ENCODE data around the gene JAZF1.

GRCh38 chr7:28181416-28181815 lies 821 bp upstream of the JAZF1 start:
- TF ChIP-seq, protein P1, sequence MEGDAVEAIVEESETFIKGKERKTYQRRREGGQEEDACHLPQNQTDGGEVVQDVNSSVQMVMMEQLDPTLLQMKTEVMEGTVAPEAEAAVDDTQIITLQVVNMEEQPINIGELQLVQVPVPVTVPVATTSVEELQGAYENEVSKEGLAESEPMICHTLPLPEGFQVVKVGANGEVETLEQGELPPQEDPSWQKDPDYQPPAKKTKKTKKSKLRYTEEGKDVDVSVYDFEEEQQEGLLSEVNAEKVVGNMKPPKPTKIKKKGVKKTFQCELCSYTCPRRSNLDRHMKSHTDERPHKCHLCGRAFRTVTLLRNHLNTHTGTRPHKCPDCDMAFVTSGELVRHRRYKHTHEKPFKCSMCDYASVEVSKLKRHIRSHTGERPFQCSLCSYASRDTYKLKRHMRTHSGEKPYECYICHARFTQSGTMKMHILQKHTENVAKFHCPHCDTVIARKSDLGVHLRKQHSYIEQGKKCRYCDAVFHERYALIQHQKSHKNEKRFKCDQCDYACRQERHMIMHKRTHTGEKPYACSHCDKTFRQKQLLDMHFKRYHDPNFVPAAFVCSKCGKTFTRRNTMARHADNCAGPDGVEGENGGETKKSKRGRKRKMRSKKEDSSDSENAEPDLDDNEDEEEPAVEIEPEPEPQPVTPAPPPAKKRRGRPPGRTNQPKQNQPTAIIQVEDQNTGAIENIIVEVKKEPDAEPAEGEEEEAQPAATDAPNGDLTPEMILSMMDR (IDR thresholded peaks at IDR 0.05): no peak
- no peak for TF ChIP-seq ZFX (IDR thresholded peaks at IDR 0.05; ENCODE audit: borderline replicate concordance)

Measured in 22Rv1 (cell line).